Measurements from ENCODE around the gene USP12.

GRCh38 chr13:27168906-27169657 lies 2.5 kb downstream of the USP12 start:
- TF ChIP-seq, protein P1, sequence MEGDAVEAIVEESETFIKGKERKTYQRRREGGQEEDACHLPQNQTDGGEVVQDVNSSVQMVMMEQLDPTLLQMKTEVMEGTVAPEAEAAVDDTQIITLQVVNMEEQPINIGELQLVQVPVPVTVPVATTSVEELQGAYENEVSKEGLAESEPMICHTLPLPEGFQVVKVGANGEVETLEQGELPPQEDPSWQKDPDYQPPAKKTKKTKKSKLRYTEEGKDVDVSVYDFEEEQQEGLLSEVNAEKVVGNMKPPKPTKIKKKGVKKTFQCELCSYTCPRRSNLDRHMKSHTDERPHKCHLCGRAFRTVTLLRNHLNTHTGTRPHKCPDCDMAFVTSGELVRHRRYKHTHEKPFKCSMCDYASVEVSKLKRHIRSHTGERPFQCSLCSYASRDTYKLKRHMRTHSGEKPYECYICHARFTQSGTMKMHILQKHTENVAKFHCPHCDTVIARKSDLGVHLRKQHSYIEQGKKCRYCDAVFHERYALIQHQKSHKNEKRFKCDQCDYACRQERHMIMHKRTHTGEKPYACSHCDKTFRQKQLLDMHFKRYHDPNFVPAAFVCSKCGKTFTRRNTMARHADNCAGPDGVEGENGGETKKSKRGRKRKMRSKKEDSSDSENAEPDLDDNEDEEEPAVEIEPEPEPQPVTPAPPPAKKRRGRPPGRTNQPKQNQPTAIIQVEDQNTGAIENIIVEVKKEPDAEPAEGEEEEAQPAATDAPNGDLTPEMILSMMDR (IDR thresholded peaks at IDR 0.05): no peak
- no peak for TF ChIP-seq EZH2phosphoT487 (IDR thresholded peaks at IDR 0.05)
